ENCODE results near the gene PDZK1IP1.
"Not testable (repeated sequence)": the region's sequence is repeated elsewhere in the genome, so short reads cannot be mapped to it uniquely, and the experiment has no call there.

The PDZK1IP1 gene

GRCh38 chr1:47180603-47181094 is 9.2 kb downstream of the PDZK1IP1 start:
- DNase-seq = no peak

DNA sequence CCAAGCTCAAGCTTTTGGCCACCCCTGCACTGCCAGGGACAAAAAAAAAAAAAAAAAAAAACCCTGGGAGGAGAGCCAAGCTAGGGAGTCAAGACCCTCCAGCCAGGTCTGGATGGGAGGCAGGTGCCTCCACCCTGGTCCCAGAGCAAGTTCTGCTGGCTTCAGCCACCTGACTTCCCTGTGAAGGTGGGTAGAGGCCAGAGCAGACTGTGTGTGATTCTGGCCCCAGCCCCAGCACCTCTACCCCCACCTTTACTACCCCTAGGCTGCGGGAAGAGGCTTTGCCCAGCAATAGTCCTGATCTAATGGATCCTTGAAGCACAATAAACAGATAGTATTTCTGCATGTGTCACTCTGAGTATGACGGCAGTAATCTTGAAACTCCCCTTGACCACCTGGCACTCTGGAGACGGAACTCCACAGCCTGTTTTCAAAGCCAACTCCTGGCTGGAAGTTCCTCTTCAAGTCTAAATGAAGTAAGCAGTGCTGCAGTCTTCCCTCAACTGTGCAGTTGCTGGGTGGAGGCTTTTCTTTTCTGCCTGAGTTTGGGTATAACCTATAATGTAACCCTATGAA is 9.8 kb downstream of the PDZK1IP1 start:
- no peak for DNase-seq

- DNase-seq = peak; percentile 70
These were observed 10.5 kb downstream of the PDZK1IP1 start for GRCh38 chr1:47179017-47179987.

DNA sequence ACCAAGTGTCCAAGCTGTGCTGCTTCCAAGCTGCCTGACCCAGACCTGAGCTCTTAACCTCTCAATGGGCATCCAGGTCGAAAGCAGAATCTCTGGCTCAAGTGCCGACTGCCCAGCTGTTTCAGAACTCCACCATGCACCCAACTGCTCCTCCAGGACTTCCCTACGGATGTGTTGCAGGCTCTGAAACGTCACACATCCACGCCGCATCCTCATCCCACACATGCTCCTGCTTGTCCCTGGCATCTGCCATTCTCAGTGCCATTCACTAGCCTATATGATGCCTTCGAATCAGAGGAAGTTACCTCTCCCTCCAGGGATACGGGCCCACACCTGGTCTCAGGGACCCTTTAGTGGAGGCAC is 11.2 kb downstream of the PDZK1IP1 start:
- no peak for DNase-seq

DNA sequence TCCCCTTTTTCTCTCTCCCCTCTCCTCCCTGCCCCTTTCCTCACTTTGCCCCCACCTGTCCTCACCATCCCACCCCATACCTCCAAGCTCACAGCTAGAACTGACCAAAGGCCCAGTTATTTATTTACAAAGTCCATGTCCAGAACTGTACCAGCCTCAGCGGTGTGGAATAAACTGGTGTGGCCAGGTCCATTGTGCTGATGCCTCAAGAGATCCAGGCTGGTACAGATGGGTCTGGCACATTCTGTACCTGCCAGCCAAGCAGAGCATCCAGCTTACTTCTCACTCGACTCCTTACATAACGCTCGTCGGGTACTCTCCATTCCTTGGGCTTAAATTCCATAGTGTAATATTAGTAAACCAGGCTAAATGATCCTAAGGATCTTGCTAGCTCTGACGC is 11.8 kb downstream of the PDZK1IP1 start:
- no peak for DNase-seq

DNA sequence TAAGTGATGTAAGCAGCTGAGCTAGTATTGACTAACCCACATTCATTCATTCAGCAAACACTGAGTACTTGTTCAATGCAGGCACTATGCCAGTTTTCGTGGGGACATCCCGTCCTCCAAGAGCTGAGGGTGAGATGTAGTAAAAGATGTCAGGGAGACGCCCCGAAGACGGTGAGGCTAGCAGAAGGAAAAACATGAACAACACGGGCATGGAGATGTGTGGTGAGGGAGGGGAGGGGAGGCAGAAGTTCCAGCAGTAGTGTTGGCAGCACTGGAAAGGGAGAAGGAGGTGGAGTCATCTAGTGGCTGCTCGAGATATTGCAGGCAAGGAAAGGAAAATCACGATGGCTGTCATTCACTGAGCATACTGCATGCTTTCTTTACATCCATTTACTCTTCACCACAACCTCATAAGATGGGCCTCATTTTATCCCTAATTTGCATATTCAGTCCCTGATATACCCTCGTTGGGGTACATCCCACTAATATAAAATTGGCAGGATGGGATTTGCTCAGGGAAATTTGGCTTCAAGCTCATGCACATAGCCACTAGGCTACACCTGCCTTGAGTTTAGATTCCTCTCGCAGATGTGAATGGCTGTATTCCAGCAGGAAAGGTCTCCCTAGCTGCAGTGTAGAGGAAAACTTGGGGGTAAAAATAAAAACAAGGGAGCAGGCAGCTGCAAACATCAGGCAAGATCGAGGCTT is 14.5 kb downstream of the PDZK1IP1 start:
- peak; percentile 29 for DNase-seq

DNA sequence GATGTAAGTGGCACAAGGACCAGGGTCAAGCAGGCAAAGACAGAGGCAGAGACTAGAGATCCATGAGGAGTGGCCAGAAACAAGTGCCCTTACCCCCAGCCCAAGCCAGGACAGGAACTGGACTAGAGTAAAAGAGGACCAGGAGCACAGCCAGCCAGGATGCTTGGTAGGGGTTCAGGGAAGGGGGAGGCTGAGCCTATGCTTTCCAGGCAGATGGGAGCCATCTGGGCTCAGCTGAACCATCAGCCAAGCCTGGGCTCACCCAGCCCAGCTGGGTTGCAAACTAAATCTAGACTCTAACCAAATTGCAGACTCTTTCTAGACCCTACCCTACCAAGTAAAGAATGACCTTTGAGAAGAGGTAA is 15.2 kb downstream of the PDZK1IP1 start:
- no peak for DNase-seq

DNA sequence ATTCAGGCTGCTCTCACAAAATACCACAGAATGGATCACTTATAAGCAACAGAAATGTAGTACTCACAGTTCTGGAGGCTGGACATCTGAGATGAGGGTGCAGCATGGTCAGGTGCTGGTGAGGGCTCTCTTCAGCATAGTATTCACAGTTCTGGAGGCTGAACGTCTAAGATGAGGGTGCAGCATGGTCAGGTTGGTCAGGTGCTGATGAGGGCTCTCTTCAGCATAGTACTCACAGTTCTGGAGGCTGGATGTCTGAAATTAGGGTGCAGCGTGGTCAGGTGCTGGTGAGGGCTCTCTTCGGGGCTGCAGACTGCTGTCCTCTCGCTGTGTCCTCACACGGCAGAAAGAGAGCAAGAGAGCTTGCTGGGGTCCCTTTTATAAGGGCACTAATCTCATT is 17.1 kb downstream of the PDZK1IP1 start:
- DNase-seq = no peak

- no peak for DNase-seq
These were observed 25.3 kb downstream of the PDZK1IP1 start for GRCh38 chr1:47164552-47164951.

DNA sequence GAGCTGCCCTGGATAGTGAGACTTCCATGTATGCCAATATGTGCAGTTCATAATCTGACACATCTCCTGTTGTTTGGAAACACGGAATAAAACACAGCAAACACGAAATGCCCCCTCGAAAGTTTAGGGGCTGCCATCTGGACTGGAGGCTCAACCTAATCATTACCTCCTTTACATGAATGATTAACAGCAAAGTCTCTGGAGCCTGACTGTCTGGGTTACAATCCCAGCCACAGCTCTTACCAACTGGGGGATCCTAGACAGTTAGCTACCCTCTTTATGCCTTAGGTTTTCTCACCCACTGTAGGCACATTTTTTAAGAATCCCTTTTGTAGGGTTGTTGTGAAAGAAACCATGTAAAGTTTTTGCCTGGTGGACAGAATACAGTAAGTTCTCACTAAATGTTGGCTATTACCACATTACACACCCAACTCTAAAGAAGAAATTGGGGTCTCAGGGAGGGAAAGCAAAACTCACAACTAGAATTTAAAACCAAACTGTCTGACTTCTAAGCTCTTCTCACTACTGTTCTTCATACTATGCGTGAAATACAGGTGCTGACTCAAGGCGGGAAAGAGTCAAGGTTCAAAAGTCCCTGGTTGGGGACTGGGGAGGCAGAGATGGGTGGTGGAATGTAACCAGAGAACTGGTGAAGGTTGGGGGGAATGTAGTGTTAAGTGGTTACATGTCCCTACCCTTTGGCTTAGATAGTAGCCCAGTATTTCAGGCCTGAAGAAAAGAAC is 28.4 kb downstream of the PDZK1IP1 start:
- DNase-seq = no peak

DNA sequence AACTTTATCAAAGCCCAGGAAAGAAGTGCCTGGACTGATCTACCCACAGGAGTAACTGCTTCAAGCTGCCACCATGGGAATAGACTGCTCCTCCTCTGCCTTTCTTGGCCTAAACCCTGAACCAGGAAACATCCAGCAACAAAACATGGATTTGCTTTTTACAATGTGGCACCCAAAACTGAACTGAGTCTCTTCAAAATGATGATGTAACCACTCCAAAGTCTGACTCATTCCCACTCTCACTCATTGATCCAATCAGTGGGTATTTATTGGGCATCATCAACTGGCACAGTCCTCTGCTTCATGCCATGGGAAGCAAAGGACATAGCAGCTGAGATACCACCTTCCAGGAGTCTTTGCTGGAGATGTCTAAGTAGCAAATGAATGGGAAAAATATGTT is 29.1 kb downstream of the PDZK1IP1 start:
- DNase-seq = no peak

GRCh38 chr1:47157957-47158356 is 31.9 kb downstream of the PDZK1IP1 start:
- not testable (repeated sequence) for DNase-seq

- not testable (repeated sequence) for DNase-seq
These were observed 33.4 kb downstream of the PDZK1IP1 start for GRCh38 chr1:47156457-47156856.

DNA sequence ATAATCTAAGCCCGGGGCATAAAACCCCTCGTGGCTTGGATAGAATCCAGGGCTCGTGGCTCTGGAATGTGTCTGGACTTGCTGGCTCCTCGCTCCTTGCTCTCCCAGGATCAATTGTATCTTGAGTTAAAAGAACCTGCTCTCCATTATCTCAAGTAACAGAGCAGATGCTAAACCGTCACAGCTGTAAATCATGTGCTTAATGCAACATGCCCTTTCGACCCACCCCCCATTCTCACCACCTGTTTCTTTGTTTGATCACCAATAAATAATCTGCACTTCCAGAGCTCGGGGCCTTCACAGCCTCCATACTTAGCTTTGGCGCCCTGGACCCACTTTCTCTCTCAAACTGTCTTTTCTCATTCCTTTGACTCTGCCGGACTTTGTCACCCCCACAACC is 40.7 kb downstream of the PDZK1IP1 start:
- DNase-seq = not testable (repeated sequence)

DNA sequence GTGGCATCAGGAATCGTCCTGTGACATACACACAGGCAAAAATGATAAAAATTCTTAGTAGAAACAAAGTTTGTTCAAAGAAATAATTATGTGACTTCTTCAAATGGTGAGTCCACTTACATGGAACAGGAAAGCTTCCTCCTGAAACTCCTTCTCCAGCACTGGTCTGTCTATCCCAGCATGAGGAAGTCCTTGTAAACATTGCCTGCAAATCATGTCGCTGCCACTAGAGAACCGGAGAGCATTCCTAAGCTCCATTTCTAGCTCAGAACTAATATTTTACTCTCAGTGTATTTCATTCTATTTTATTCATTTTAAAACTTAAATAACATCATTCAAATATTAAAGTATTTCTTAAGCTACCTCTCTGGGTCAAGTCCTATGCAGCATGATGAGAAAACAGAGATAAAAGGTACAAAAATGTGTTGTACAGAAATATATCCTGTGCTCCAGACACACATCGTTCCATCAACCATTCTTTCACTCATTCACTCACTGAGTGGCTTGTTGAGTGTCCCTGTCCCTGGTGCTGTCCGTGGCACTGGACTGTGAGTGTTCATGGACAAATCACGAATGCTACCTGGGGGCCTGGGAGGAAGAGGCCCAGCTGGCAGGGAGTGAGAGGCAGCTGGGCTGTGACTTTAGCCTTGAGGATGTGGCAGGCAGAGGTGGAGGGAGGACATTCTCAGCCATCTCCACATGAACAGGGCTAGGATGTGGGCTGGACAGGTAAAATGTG is 42.6 kb downstream of the PDZK1IP1 start:
- no peak for DNase-seq

GRCh38 chr1:47146495-47146894 is 43.3 kb downstream of the PDZK1IP1 start:
- DNase-seq = not testable (repeated sequence)

GRCh38 chr1:47143654-47144053 is 46.2 kb downstream of the PDZK1IP1 start:
- DNase-seq = not testable (repeated sequence)

- not testable (repeated sequence) for DNase-seq
These were observed 49.5 kb downstream of the PDZK1IP1 start for GRCh38 chr1:47140358-47140757.

GRCh38 chr1:47137925-47138615 is 51.8 kb downstream of the PDZK1IP1 start:
- DNase-seq = no peak

- DNase-seq = no peak
These were observed 52.6 kb downstream of the PDZK1IP1 start, which contains the start of gene CYP4A22 for GRCh38 chr1:47137198-47137597. Gene CYP4A22, plus strand, starts transcription at chr1:47137441. Its CDS starts 45 bp downstream, at chr1:47137486.
